ENCODE results near the gene C16orf89.

GRCh38 chr16:5054876-5055865 lies 10.6 kb downstream of the C16orf89 start:
- TF ChIP-seq CTCF (conservative IDR thresholded peaks at IDR 0.05) (no peak), EZH2 (IDR thresholded peaks at IDR 0.05; ENCODE audit: low read depth) (no peak)

Measured in PC-9 (cell line).